ENCODE results near the gene MARK1. TPM values are rescaled to one million over a fixed set of nuclear protein-coding genes. Genes with fewer than 3 reads are reported as not detected.

Gene MARK1
- total and polyA plus RNA-seq, 2 of the 4 experiments (the other 2 are of a cell fraction), result not detected

DNA sequence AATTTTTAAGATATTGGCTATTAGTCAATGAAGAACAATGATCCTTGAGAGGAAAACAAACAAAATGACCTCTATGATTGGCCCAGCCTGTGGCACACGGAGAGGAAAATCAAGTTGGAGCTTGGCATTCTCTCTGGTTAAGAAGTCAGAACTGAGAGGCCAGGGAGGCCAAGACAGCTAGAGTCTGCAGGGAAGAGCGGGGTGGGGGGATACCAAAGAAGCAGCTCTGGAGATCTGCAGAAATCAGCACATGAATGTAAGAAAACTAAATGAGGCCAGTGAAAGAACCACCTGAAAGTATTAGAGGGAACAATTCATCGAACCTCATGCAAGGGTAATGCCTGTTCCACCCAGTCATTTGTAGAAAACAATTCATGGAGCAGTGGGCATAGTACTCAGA is 138.4 kb downstream of the MARK1 start:
- no TSS peak for BruUV-seq (replicated peaks)

More for the DNA sequence above, 138.4 kb downstream of the MARK1 start:
- Histone ChIP-seq H3K9me1 (ENCODE audit: insufficient read depth, low read length) (no peaks in the 10 kb centered on the region), H2AK9ac (replicated peaks; ENCODE audit: low read depth, low read length, poor library complexity) (no peak overlapping the region), H3K4ac (ENCODE audit: low read depth, low read length) (no peak overlapping the region), H4K8ac (ENCODE audit: low read depth in 2 of 2, low read length in 2 of 2) (no peak overlapping the region), H3K9me3 (ENCODE audit: control insufficient read depth, insufficient read depth, low read length) (no peaks in the 10 kb centered on the region), H2BK120ac (ENCODE audit: low read depth, low read length) (no peak overlapping the region), H3K18ac (ENCODE audit: low read depth, low read length) (no peak overlapping the region), H3K56ac (ENCODE audit: extremely low read depth, insufficient read depth, low read length) (no peak overlapping the region), H3K36me3 (ENCODE audit: control insufficient read depth, insufficient read depth, low read length) (no peaks in the 10 kb centered on the region), H3K79me1 (ENCODE audit: low read depth in 1 of 2, low read length in 2 of 2) (no peaks in the 10 kb centered on the region), H4K5ac (ENCODE audit: low read depth, low read length) (no peak overlapping the region), H2AFZ (replicated peaks; ENCODE audit: low read length, poor library complexity) (no peak overlapping the region), H3K14ac (replicated peaks; ENCODE audit: low read depth, low read length) (no peak overlapping the region), H4K20me1 (ENCODE audit: insufficient read depth, low read length) (no peaks in the 10 kb centered on the region), H2BK20ac (ENCODE audit: low read depth, low read length) (no peak overlapping the region), H3K4me2 (ENCODE audit: low read depth, low read length) (no peak overlapping the region), H2AK5ac (ENCODE audit: low read depth, low read length) (no peak overlapping the region), H2BK5ac (ENCODE audit: low read depth, low read length, poor library complexity, severe bottlenecking) (no peak overlapping the region), H3K4me3 (ENCODE audit: insufficient read depth, low read depth, low read length) (no peak overlapping the region), H3K27me3 (ENCODE audit: control insufficient read depth, insufficient read depth, low read length) (no peaks in the 10 kb centered on the region), H3K9ac (ENCODE audit: low read depth, low read length) (no peak overlapping the region), H3K23ac (ENCODE audit: low read depth, low read length) (no peak overlapping the region), H3K27ac (ENCODE audit: insufficient read depth, low read length) (no peak overlapping the region), H4K91ac (ENCODE audit: insufficient read depth, low read depth, low read length) (no peak overlapping the region), H3K4me1 (ENCODE audit: control insufficient read depth, insufficient read depth, low read length) (no peaks in the 10 kb centered on the region), H2BK15ac (ENCODE audit: low read depth, low read length) (no peak overlapping the region)
- intact Hi-C loops (cut with micrococcal nuclease) (no loop called here), dilution Hi-C loops (cut with HindIII; ENCODE audit: low sequenced_read_pairs, unreplicated experiment) (no loop called here), in situ Hi-C loops (cut with MboI; ENCODE audit: low sequenced_read_pairs) (no loop called here)
- ATAC-seq (ENCODE audit: low read depth) (no peak), DNase-seq (no peak)
- CTCF ChIA-PET, result no interaction called here
- WGBS, 2 experiments (ENCODE audit: extremely low coverage in 2 of 2, insufficient read length in 1 of 2), result 67% methylated on average over 1 of the region's 3 CpGs; no CpG with 5 or more reads in 1 of the 2 experiments
- POLR2A ChIA-PET (ENCODE audit: unreplicated experiment), result no interaction called here
- no peak for TF ChIP-seq RAD21 (IDR thresholded peaks at IDR 0.05; ENCODE audit: low read length)
- TF ChIP-seq RFX5 (IDR thresholded peaks at IDR 0.05; ENCODE audit: low read depth, low read length), result no peak
- no peak for TF ChIP-seq RCOR1 (IDR thresholded peaks at IDR 0.05; ENCODE audit: insufficient replicate concordance, low read length)
- TF ChIP-seq CHD1 (IDR thresholded peaks at IDR 0.05; ENCODE audit: low read depth, low read length), result no peak
- TF ChIP-seq MAFK (IDR thresholded peaks at IDR 0.05; ENCODE audit: low read depth, low read length), result no peak
- TF ChIP-seq MXI1 (IDR thresholded peaks at IDR 0.05; ENCODE audit: borderline replicate concordance, low read depth, low read length), result no peak
- TF ChIP-seq FOS (IDR thresholded peaks at IDR 0.05; ENCODE audit: low read depth, low read length), result no peak
- TF ChIP-seq, protein P1, sequence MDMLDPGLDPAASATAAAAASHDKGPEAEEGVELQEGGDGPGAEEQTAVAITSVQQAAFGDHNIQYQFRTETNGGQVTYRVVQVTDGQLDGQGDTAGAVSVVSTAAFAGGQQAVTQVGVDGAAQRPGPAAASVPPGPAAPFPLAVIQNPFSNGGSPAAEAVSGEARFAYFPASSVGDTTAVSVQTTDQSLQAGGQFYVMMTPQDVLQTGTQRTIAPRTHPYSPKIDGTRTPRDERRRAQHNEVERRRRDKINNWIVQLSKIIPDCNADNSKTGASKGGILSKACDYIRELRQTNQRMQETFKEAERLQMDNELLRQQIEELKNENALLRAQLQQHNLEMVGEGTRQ (IDR thresholded peaks at IDR 0.05; ENCODE audit: low read depth, low read length), result no peak
- no peak for TF ChIP-seq POLR2A (IDR thresholded peaks at IDR 0.05; ENCODE audit: low read depth, low read length)
- no peak for TF ChIP-seq MAZ (IDR thresholded peaks at IDR 0.05; ENCODE audit: borderline replicate concordance, low read depth, low read length)
